Middle frontal gyrus (tissue), 1 donor: ENCODE results near the gene MUC16.

ENCODE experiments used
- DNase-seq: peaks from one replicate; pipeline ENCODE4 v3.0.0-alpha.2; 2015; ENCODE audit warnings: low spot score; ENCODE audit errors: extremely low spot score

The MUC16 gene

DNA sequence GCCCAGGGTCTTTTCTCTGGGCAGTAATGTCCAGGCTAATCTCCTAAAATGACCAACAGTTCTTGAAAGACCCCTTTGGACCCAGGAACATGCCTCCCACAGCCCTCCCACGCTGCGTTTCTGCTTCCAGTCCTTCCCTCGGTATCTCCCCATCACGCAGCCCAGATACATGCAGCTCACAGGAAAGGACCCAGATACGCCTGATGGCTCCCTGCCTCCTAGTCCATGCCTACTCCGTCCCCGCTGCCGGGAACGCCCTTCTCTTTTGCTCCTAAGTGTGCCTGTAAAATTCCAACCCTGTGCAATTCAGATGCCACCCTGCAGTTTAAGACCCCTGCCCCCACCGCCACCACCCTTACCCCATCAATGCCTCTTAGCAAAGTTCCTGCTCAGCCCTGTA, 778 bp downstream of the MUC16 start:
- no peak for DNase-seq

DNA sequence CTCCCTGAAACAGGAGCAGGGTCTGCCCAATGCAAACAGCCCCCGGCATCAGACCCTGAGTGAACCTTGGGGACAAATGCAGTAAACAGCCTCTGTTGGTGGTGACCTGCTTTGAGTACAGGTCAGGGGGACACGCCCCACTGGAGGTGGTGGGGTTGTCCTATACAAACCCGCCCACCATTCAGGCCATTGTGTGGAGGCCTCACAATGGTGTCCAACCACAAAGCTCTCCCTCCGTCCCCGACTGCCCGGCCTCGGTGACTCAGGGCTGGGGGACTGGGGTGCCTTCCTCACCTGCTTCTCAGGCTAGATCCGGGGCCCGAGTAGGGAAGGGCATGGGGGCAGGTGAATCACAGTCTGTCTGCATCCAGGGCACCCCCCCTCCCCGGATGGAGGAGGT, 1.5 kb downstream of the MUC16 start:
- no peak for DNase-seq

DNA sequence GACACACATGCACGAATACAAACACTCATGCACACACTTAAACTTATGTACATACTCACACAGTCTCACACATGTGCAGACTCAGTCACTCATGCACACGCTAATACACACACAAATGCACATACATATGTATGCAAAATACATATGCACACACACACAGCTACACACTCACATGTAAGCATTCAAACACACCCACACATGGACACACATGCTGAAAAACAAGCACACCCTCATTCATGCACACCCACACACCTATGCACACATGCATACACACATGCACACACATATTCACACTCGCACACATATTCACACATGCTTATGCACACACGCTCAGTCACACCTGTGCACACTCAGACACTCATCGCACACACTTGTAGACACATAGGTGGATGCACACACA, 9.3 kb downstream of the MUC16 start:
- no peak for DNase-seq

DNA sequence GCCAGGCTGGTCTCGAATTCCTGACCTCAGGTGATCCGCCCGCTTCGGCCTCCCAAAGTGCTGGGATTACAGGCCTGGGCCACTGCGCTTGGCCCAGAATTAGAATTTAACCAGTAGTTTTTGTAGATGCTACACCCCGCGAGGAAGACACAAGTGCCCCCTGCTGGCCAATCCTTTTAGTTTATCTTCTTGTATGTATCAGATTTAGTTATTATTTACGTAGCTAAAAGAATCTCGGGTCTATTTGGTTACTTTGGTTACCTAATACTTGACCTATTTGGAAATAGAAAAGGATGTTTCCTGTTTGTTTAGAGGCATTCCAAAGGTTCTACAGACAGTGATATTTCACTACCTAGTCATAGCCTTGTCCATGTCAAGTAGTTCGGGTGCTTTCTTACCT, 22.0 kb downstream of the MUC16 start:
- DNase-seq: no peak

DNA sequence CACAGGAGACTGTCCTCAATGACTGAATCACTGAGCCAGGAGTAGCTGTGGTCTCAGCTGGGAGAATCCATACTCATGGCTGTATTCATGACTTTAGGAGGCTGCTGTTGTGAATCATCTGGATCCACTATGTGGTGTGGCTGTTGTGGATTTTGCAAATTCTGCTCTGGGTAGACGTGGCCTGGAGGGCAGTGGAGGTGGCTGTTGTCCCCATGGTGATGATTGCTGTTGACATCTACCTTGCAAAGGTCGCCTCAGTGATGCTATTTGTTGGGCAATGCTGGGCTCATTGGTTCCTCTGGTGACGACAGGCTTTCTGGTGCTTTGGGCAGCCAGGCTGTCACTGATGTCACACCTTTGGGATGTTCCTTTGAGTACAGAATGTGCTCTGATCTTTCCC, 23.9 kb downstream of the MUC16 start:
- DNase-seq: no peak

DNA sequence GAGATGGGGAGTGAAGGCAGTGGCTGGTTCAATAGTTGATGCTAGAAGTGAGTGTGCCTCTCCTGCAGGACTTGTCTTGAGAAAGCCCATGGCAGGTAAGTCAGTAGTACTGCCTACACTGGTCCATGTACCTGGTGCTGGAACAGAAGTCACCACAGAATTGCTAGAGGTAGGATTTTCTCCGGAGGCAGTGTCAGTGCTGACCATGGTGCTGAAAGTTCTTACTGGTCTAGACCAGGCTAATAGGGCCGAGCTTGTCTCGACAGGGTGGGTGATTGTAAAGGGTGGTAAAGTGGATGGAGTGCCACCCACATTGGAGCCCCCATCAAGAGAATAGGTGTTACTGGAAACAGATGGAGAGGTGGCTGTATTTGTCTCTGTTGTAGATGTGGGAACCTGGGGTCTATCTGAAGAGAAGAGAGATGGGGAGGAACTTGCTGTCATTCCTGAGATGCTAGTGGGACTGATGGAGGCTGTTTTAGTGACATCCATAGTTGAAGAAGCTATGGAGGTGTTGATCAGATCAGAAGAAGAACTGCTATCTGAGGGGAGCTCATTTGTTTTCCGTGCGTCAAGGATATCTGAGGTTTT, 36.6 kb downstream of the MUC16 start:
- DNase-seq: no peak

DNA sequence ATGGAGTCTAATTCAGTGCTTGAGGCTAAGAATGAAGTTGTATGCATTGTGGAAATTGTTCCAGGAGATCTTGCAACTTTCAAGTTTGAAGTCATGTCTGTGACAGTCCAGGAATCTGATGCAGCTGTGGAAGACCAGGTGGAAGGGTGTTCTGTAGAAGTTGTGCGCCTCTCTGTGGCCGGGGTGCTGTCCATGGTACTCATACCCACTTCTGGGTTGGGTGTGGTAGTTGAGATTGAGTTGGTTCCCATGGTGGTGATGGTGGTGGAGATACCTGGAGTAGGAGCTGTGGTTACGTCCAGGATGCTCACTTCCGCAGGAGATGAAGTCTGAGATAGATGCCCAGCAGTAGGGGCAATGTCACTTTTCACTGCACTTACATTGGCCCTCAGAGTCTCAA, 44.3 kb downstream of the MUC16 start:
- no peak for DNase-seq
